ENCODE results near the gene UBAC1.

DNA sequence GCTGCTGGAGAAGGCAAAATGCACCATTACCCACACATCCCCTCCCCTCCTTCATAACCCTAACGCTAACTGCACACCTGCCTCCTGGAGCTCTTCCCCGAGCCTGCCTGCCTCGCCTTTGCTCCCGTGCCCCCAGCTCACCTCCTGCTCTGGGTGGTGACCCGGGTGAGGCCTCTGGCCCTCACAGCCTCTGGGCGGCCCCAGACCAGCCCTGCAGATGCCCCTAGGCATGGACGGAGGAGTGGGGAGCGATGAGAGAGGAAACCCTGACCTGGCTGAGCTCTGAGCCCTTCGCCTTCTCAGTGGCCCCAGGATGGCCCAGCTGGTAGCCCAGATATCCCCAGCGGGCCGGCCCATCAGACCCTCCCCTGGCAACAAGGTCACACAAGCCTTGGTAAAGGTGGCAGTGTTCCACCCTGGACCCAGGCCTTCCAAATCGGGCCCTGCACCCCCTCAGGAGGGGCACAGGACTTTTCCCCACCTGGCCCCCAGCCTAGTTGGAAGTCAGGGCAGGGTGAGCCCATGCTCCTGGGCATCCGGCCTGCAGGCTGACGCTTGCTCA lies 39.3 kb downstream of the UBAC1 start:
- no peak for TF ChIP-seq ZSCAN30 (tag by site-specific recombination; IDR thresholded peaks at IDR 0.05)
- TF ChIP-seq ZNF544 (tag by site-specific recombination; IDR thresholded peaks at IDR 0.05): no peak
- no peak for TF ChIP-seq ZBTB21 (tag by site-specific recombination; IDR thresholded peaks at IDR 0.05)
- no peak for TF ChIP-seq ZFP41 (tag by site-specific recombination; IDR thresholded peaks at IDR 0.05; ENCODE audit: borderline replicate concordance)
- no peak for TF ChIP-seq ZNF501 (tag by site-specific recombination; IDR thresholded peaks at IDR 0.05)
- TF ChIP-seq, protein P1, sequence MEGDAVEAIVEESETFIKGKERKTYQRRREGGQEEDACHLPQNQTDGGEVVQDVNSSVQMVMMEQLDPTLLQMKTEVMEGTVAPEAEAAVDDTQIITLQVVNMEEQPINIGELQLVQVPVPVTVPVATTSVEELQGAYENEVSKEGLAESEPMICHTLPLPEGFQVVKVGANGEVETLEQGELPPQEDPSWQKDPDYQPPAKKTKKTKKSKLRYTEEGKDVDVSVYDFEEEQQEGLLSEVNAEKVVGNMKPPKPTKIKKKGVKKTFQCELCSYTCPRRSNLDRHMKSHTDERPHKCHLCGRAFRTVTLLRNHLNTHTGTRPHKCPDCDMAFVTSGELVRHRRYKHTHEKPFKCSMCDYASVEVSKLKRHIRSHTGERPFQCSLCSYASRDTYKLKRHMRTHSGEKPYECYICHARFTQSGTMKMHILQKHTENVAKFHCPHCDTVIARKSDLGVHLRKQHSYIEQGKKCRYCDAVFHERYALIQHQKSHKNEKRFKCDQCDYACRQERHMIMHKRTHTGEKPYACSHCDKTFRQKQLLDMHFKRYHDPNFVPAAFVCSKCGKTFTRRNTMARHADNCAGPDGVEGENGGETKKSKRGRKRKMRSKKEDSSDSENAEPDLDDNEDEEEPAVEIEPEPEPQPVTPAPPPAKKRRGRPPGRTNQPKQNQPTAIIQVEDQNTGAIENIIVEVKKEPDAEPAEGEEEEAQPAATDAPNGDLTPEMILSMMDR (tag by site-specific recombination; IDR thresholded peaks at IDR 0.05): no peak
- TF ChIP-seq ZNF274 (IDR thresholded peaks at IDR 0.05; ENCODE audit: low read length): no peak
- no peak for TF ChIP-seq ZNF274 (tag by site-specific recombination; IDR thresholded peaks at IDR 0.05; ENCODE audit: borderline replicate concordance)
- TF ChIP-seq REPIN1 (tag by site-specific recombination; IDR thresholded peaks at IDR 0.05; ENCODE audit: low read depth): no peak
- TF ChIP-seq TCF7L2 (IDR thresholded peaks at IDR 0.05; ENCODE audit: borderline replicate concordance, low read depth, low read length): no peak
- TF ChIP-seq ZNF175 (tag by site-specific recombination; IDR thresholded peaks at IDR 0.05): no peak
